Measurements from ENCODE around the gene CRADD.

DNA sequence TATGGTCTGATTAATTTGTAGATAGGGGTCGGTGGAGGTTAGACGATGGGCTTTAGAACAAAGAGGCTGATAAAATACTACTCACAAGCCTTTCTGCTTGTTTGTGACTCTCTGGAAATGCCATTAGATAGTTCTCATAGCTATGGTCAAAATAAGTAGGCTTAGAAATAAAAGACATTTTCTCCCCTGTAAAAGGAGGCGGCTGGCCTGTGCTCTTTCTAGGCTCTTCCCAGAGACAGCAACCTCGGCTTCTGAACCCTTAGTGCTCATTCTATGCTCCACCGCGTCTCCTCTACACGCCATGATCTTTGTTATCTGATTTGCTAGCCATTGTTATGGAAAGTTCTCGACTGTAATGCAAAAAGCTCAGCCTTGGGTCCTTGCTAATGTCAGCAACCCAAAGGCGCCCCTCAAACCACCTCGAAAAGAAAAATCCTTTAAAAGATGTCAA lies 64.5 kb downstream of the CRADD start:
- TF ChIP-seq ZNF670 (tag by site-specific recombination; IDR thresholded peaks at IDR 0.05; ENCODE audit: low read depth): no peak
- TF ChIP-seq, protein P1, sequence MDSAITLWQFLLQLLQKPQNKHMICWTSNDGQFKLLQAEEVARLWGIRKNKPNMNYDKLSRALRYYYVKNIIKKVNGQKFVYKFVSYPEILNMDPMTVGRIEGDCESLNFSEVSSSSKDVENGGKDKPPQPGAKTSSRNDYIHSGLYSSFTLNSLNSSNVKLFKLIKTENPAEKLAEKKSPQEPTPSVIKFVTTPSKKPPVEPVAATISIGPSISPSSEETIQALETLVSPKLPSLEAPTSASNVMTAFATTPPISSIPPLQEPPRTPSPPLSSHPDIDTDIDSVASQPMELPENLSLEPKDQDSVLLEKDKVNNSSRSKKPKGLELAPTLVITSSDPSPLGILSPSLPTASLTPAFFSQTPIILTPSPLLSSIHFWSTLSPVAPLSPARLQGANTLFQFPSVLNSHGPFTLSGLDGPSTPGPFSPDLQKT (IDR thresholded peaks at IDR 0.05; ENCODE audit: borderline replicate concordance, low read depth, low read length): no peak
- TF ChIP-seq, protein P2, sequence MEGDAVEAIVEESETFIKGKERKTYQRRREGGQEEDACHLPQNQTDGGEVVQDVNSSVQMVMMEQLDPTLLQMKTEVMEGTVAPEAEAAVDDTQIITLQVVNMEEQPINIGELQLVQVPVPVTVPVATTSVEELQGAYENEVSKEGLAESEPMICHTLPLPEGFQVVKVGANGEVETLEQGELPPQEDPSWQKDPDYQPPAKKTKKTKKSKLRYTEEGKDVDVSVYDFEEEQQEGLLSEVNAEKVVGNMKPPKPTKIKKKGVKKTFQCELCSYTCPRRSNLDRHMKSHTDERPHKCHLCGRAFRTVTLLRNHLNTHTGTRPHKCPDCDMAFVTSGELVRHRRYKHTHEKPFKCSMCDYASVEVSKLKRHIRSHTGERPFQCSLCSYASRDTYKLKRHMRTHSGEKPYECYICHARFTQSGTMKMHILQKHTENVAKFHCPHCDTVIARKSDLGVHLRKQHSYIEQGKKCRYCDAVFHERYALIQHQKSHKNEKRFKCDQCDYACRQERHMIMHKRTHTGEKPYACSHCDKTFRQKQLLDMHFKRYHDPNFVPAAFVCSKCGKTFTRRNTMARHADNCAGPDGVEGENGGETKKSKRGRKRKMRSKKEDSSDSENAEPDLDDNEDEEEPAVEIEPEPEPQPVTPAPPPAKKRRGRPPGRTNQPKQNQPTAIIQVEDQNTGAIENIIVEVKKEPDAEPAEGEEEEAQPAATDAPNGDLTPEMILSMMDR (tag by site-specific recombination; IDR thresholded peaks at IDR 0.05): no peak
- TF ChIP-seq ZNF302 (tag by site-specific recombination; IDR thresholded peaks at IDR 0.05; ENCODE audit: low read depth): no peak
- no peak for TF ChIP-seq ZBTB20 (tag by site-specific recombination; IDR thresholded peaks at IDR 0.05)

Measured in HEK293 (cell line).